IMR-90 (cell line): ENCODE results near the gene OR10A5. TPM values are rescaled to one million over a fixed set of nuclear protein-coding genes. Genes with fewer than 3 reads are reported as not detected.

ENCODE experiments used
- ATAC-seq: fragments of 200-7000 bp; cut with Tn5 transposase; 2 replicates; pipeline ENCODE4 v1.9.1; 2020; ENCODE audit warnings: low read depth, mild to moderate bottlenecking, moderate library complexity
- BruUV-seq: library from RNA; stranded (reverse); fragments of 400-500 nt; replicated peaks from 2 replicates; lab custom pipeline; 2021; lab: Mats Ljungman, UMichigan
- CTCF ChIA-PET: fragments of 300-600 bp; formaldehyde crosslinking; extraction: SDS; loops from one replicate; lab custom pipeline; 2021; ENCODE audit warnings: antibody characterized with exemption; lab: Yijun Ruan, JAX
- POLR2A ChIA-PET: fragments of 300-600 bp; sonication (Branson Sonifier 250); formaldehyde crosslinking; loops from one replicate; lab custom pipeline; 2022; ENCODE audit warnings: antibody characterized with exemption; ENCODE audit not compliant: unreplicated experiment; lab: Charles Lee
- DNase-seq: peaks from one replicate; pipeline ENCODE4 v3.0.0; 2013
- H2AFZ ChIP-seq: replicated peaks from 2 replicates; pipeline ENCODE3; 2013; ENCODE audit warnings: low read length, mild to moderate bottlenecking; ENCODE audit not compliant: poor library complexity
- H2AK5ac ChIP-seq: 2 replicates; pipeline ENCODE4 v1.6.1; 2013; ENCODE audit warnings: low read depth, low read length, inconsistent platforms
- H2AK9ac ChIP-seq: replicated peaks from 2 replicates; pipeline ENCODE3; 2013; ENCODE audit warnings: mild to moderate bottlenecking, low read depth, low read length, moderate library complexity; ENCODE audit not compliant: poor library complexity
- H2BK120ac ChIP-seq: 2 replicates; pipeline ENCODE4 v1.6.1; 2013; ENCODE audit warnings: low read depth, low read length, inconsistent platforms
- H2BK15ac ChIP-seq: 3 replicates; pipeline ENCODE4 v1.6.1; 2013; ENCODE audit warnings: low read depth, low read length, inconsistent platforms
- H2BK20ac ChIP-seq: 2 replicates; pipeline ENCODE4 v1.6.1; 2013; ENCODE audit warnings: low read depth, mild to moderate bottlenecking, inconsistent platforms, low read length, moderate library complexity
- H2BK5ac ChIP-seq: 2 replicates; pipeline ENCODE4 v1.6.1; 2013; ENCODE audit warnings: mild to moderate bottlenecking, low read depth, low read length, inconsistent platforms; ENCODE audit not compliant: poor library complexity, severe bottlenecking
- H3K14ac ChIP-seq: replicated peaks from 2 replicates; pipeline ENCODE4 v1.6.1; 2013; ENCODE audit warnings: low read depth, low read length, inconsistent platforms
- H3K18ac ChIP-seq: 2 replicates; pipeline ENCODE4 v1.6.1; 2013; ENCODE audit warnings: low read depth, low read length, control low read depth
- H3K23ac ChIP-seq: 2 replicates; pipeline ENCODE4 v1.6.1; 2013; ENCODE audit warnings: low read depth, low read length, inconsistent platforms
- H3K27ac ChIP-seq: 2 replicates; pipeline ENCODE4 v1.5.1; 2013; ENCODE audit warnings: mild to moderate bottlenecking, control low read depth, low read length; ENCODE audit not compliant: insufficient read depth
- H3K27me3 ChIP-seq: 2 replicates; pipeline ENCODE4 v1.6.1; 2013; ENCODE audit warnings: low read length; ENCODE audit not compliant: control insufficient read depth, insufficient read depth
- H3K36me3 ChIP-seq: 2 replicates; pipeline ENCODE4 v1.6.1; 2013; ENCODE audit warnings: low read length, mixed read lengths; ENCODE audit not compliant: control insufficient read depth, insufficient read depth
- H3K4ac ChIP-seq: 2 replicates; pipeline ENCODE4 v1.6.1; 2013; ENCODE audit warnings: low read depth, low read length, inconsistent platforms
- H3K4me1 ChIP-seq: 2 replicates; pipeline ENCODE4 v1.6.1; 2013; ENCODE audit warnings: low read length, mixed read lengths; ENCODE audit not compliant: control insufficient read depth, insufficient read depth
- H3K4me2 ChIP-seq: 2 replicates; pipeline ENCODE4 v1.6.1; 2013; ENCODE audit warnings: low read depth, mild to moderate bottlenecking, control low read depth, low read length, moderate library complexity
- H3K4me3 ChIP-seq: 2 replicates; pipeline ENCODE4 v1.5.1; 2013; ENCODE audit warnings: low read depth, mild to moderate bottlenecking, control low read depth, low read length, moderate library complexity; ENCODE audit not compliant: insufficient read depth
- H3K56ac ChIP-seq: 2 replicates; pipeline ENCODE4 v1.6.1; 2013; ENCODE audit warnings: low read length, inconsistent platforms; ENCODE audit not compliant: insufficient read depth; ENCODE audit errors: extremely low read depth
- H3K79me1 ChIP-seq, 2 experiments: 2 replicates each; pipeline ENCODE4 v1.6.1; 2013; ENCODE audit warnings: low read length in 2 of 2, inconsistent platforms in 1 of 2, low read depth in 1 of 2
- H3K9ac ChIP-seq: 2 replicates; pipeline ENCODE4 v1.6.1; 2013; ENCODE audit warnings: low read depth, low read length, control low read depth
- H3K9me1 ChIP-seq: 2 replicates; pipeline ENCODE4 v1.6.1; 2013; ENCODE audit warnings: low read length, inconsistent platforms; ENCODE audit not compliant: insufficient read depth
- H3K9me3 ChIP-seq: 2 replicates; pipeline ENCODE4 v1.6.1; 2013; ENCODE audit warnings: low read length; ENCODE audit not compliant: control insufficient read depth, insufficient read depth
- H4K20me1 ChIP-seq: 2 replicates; pipeline ENCODE4 v1.6.1; 2013; ENCODE audit warnings: low read length, inconsistent platforms; ENCODE audit not compliant: insufficient read depth
- H4K5ac ChIP-seq: 2 replicates; pipeline ENCODE4 v1.6.1; 2013; ENCODE audit warnings: mild to moderate bottlenecking, low read depth, low read length, control low read depth
- H4K8ac ChIP-seq, 2 experiments: 2 replicates each; pipeline ENCODE4 v1.6.1; 2013; ENCODE audit warnings: low read depth in 2 of 2, low read length in 2 of 2, control low read depth in 1 of 2, inconsistent platforms in 1 of 2
- H4K91ac ChIP-seq: 2 replicates; pipeline ENCODE4 v1.6.1; 2013; ENCODE audit warnings: low read depth, low read length, inconsistent platforms; ENCODE audit not compliant: insufficient read depth
- BHLHE40 ChIP-seq: fragments of 150-350 bp; IDR thresholded peaks from 2 replicates; pipeline ENCODE4 v1.6.1; 2016; ENCODE audit warnings: mild to moderate bottlenecking, low read depth, low read length
- CTCF ChIP-seq: conservative IDR thresholded peaks from 2 replicates; pipeline ENCODE4 v1.5.1; 2012; ENCODE audit warnings: mild to moderate bottlenecking, low read depth, low read length, improper control_type of control experiment
- MAFK ChIP-seq: IDR thresholded peaks from 2 replicates; pipeline ENCODE4 v1.6.1; 2012; ENCODE audit warnings: low read depth, low read length, improper control_type of control experiment
- MXI1 ChIP-seq: IDR thresholded peaks from 2 replicates; pipeline ENCODE4 v1.6.1; 2012; ENCODE audit warnings: low read depth, mild to moderate bottlenecking, low read length, moderate library complexity, borderline replicate concordance
- POLR2A ChIP-seq: IDR thresholded peaks from 2 replicates; pipeline ENCODE4 v1.6.1; 2012; ENCODE audit warnings: mild to moderate bottlenecking, low read depth, low read length
- RCOR1 ChIP-seq: IDR thresholded peaks from 2 replicates; pipeline ENCODE4 v1.6.1; 2012; ENCODE audit warnings: mild to moderate bottlenecking, low read length, improper control_type of control experiment; ENCODE audit not compliant: insufficient replicate concordance
- RFX5 ChIP-seq: IDR thresholded peaks from 2 replicates; pipeline ENCODE4 v1.8.0; 2012; ENCODE audit warnings: low read depth, mild to moderate bottlenecking, low read length, moderate library complexity
- SMC3 ChIP-seq: fragments of 150-350 bp; IDR thresholded peaks from 2 replicates; pipeline ENCODE4 v1.6.1; 2016; ENCODE audit warnings: low read depth, mild to moderate bottlenecking, antibody characterized with exemption, low read length, moderate library complexity
- USF2 ChIP-seq: fragments of 150-350 bp; IDR thresholded peaks from 2 replicates; pipeline ENCODE4 v1.6.1; 2017; ENCODE audit warnings: mild to moderate bottlenecking, antibody characterized with exemption, low read length, low read depth
- WGBS, 2 experiments: methylation state at CpG; one replicate each; pipeline versions ENCODE4 v1.1.5 to v1.1.7; 2013; ENCODE audit warnings: missing lambda C conversion rate in 2 of 2; ENCODE audit not compliant: insufficient read length in 1 of 2; ENCODE audit errors: extremely low coverage in 2 of 2; 5-methylcytosine and 5-hydroxymethylcytosine counted together
- dilution Hi-C: fragments of 300-500 bp; cut with HindIII; formaldehyde crosslinking; loops from one replicate; pipeline ENCODE4 v1.14.3; 2018; ENCODE audit warnings: low sequenced_read_pairs; ENCODE audit not compliant: unreplicated experiment
- in situ Hi-C: fragments of 300-500 bp; cut with MboI; formaldehyde crosslinking; loops from 3 replicates; pipeline ENCODE4 v1.14.3; 2019; ENCODE audit warnings: low sequenced_read_pairs, inconsistent platforms, mixed read lengths
- intact Hi-C: fragments of 100-400 bp; cut with micrococcal nuclease; formaldehyde crosslinking; loops from 2 replicates; pipeline ENCODE4 v1.10.0; 2022
- polyA plus RNA-seq, 3 experiments: library from polyadenylated mRNA; depleted of rRNA; stranded (reverse); fragments of >200 nt; gene quantifications; 2 replicates each; pipeline ENCODE4 v1.2.3, GENCODE V29; 2012; ENCODE audit warnings: low replicate concordance in 1 of 3
- total RNA-seq: library from RNA; depleted of rRNA; stranded (reverse); fragments of >200 nt; gene quantifications from 2 replicates; pipeline ENCODE4 v1.2.3, GENCODE V29; 2012

OR10A5 gene
- total and polyA plus RNA-seq, 2 of the 4 experiments (the other 2 are of a cell fraction) = not detected

GRCh38 chr11:6871278-6871677 is 25.8 kb downstream of the OR10A5 start:
- H3K18ac ChIP-seq = no peak overlapping the region
- H3K36me3 ChIP-seq = no peaks in the 10 kb centered on the region
- no peak overlapping the region for H3K4me2 ChIP-seq
- intact Hi-C loops (no loop called here), in situ Hi-C loops (no loop called here), dilution Hi-C loops (no loop called here)
- no peak overlapping the region for H3K4me3 ChIP-seq
- DNase-seq = no peak
- no peaks in the 10 kb centered on the region for H3K9me3 ChIP-seq
- H3K27ac ChIP-seq = no peak overlapping the region
- ATAC-seq = no peak
- H2BK120ac ChIP-seq = no peak overlapping the region
- no peaks in the 10 kb centered on the region for H3K4me1 ChIP-seq
- no peak overlapping the region for H3K23ac ChIP-seq
- H2BK5ac ChIP-seq = no peak overlapping the region
- no peak overlapping the region for H2BK20ac ChIP-seq
- no CpG with 5 or more reads among the region's 1 CpG for WGBS, 2 experiments
- no peaks in the 10 kb centered on the region for H3K27me3 ChIP-seq
- H4K8ac ChIP-seq = no peak overlapping the region
- H3K4ac ChIP-seq = no peak overlapping the region
- BruUV-seq = no TSS peak
- TF ChIP-seq RCOR1 (no peak), MAFK (no peak), POLR2A (no peak), SMC3 (no peak), USF2 (no peak), MXI1 (no peak), RFX5 (no peak), BHLHE40 (no peak), CTCF (no peak)
- no peak overlapping the region for H2BK15ac ChIP-seq
- H4K20me1 ChIP-seq = no peaks in the 10 kb centered on the region
- ChIA-PET CTCF (no interaction called here), POLR2A (no interaction called here)
- H3K9me1 ChIP-seq = no peaks in the 10 kb centered on the region
- H3K56ac ChIP-seq = no peak overlapping the region
- no peak overlapping the region for H3K14ac ChIP-seq
- H4K5ac ChIP-seq = no peak overlapping the region
- no peak overlapping the region for H3K9ac ChIP-seq
- no peaks in the 10 kb centered on the region for H3K79me1 ChIP-seq
- no peak overlapping the region for H2AK5ac ChIP-seq
- H2AK9ac ChIP-seq = no peak overlapping the region
- no peak overlapping the region for H2AFZ ChIP-seq
- no peak overlapping the region for H4K91ac ChIP-seq
